ENCODE data around the gene P2RY2.

- TF ChIP-seq YY1 (IDR thresholded peaks at IDR 0.05) (no peak), CTCF (IDR thresholded peaks at IDR 0.05; ENCODE audit: low read depth, low read length, missing input control) (no peak), RXRA (IDR thresholded peaks at IDR 0.05) (no peak), RAD21 (IDR thresholded peaks at IDR 0.05) (no peak), MAX (IDR thresholded peaks at IDR 0.05) (no peak), ZBTB33 (IDR thresholded peaks at IDR 0.05) (no peak), SP1 (IDR thresholded peaks at IDR 0.05) (no peak), TAF1 (conservative IDR thresholded peaks at IDR 0.05) (no peak), REST (IDR thresholded peaks at IDR 0.05) (no peak), GABPA (IDR thresholded peaks at IDR 0.05 in 1 of 2, conservative IDR thresholded peaks at IDR 0.05 in 1 of 2) (no peak), EGR1 (IDR thresholded peaks at IDR 0.05; ENCODE audit: low read depth in 2 of 2) (no peak)
These were observed 65.4 kb downstream of the P2RY2 start for GRCh38 chr11:73283276-73284000.

Data from liver (tissue), 3 donors.